ENCODE data around the gene SSTR3.
"Not testable (repeated sequence)": the region's sequence is repeated elsewhere in the genome, so short reads cannot be mapped to it uniquely, and the experiment has no call there.

Gene SSTR3

DNA sequence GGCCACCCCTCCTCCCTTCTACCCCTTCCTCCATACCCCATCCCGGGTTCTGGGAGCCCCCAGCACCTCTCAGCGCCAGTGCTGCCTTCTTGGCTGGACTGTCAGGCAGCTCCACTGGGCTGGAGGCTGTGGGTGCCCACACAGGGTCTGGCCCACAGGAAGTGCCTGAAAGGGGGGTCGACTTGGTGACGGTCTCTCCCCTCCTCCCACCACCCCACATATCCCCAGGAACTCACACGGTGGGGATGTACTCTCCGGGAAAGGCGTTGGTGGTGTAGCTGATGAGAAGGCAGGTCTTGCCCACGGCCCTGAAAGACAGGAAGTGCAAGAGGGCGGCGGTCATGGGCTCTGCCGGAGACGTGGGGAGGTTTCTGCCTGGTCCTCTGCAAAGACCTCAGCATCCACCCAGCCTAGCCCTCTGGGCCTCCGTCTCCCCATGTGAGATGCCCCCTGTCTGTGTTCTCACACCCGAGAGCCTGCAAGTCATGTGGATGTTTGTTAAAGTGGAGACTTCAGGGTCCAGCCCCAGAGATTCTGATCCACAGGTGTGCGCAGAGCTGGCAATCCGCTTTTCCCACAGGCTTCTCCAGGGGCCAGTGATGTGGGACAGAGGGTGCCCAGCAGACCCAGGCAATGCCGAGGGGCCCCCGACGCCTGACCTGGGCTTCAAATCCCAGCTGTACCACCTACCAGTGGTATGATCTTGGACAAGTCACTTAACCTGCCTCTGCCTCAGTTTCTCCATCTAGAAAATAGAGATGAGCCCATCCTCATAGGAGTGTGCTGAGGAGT, 29.3 kb upstream of the SSTR3 start:
- DNase-seq = no peak

- DNase-seq = no peak
Measured at GRCh38 chr22:37240941-37241320, 28.7 kb upstream of the SSTR3 start.

DNA sequence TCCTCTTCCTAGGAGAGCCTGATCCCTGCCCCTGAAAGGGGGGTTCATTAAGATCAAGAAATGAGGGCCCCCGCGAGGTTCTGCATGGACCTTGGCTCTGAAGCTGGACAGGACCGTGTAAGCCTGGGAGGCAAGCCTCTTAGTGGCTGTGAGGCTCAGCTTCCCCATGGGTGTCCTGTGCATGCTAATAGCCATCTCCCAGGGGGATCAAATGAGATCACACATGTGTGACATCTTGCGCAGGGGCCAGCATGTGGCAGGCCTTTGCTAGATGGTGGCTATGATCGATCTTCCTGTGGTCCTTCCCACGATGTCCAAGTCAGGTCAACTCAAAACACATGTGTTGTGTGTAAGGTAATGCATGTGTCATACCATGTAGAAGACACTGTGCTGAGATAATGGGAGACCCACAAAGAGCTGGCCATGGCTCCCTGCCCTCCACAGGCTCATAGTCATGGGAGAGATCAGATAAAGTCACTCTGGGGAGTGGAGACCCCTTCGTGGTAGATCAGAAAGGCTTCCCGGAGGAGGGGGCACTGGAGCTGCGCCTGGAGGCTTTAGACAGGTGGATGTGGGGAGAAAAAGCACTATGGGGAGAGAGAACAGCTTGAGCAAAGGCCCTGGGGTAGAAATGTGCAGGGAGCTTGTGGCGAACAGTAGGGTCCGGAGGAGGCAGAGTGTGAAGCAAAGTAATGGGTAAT, 28.1 kb upstream of the SSTR3 start:
- no peak for DNase-seq

DNA sequence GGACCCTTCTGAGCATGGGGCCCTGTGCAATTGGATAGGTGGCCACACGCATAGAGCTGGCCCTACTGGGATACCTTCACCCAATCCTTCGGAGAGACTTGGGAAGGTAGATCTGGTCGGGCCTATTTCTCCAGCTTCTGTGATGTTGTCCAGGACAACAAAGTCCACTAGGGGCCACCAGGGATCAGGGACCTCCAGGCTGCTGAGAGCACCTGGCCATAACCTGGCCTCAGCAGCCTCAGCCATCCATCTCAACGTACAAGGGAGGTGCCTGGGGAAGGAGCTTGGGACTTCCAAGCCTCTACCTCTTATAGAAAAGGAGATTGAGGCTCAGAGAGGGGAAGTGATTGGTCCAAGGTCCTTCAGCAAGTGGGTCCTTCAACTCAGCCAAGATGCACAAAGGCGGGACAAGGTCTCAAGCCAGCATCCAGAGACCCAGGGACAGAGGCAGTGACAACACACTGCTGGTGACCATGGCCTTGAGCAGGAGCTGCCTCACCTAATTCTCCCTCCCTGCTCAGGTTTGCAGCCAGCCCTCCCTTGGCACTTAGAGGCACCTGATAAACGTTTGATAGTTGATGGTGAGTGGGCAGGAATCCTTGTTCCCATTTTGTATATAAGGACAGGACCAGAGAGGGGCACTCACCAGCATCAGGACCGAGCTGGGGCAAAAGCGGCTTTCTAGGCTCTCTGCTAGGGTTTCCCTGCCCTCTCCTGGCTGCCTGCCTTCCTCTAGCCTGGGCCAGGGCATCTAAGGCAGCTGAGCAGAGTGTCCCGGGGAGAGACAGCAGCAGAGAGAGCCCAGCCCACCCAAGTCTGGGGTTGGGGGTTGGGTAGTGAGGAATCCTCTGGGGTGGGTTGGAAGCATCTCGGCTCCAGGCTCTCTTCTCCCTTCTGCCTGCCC, 27.3 kb upstream of the SSTR3 start:
- DNase-seq = no peak

DNA sequence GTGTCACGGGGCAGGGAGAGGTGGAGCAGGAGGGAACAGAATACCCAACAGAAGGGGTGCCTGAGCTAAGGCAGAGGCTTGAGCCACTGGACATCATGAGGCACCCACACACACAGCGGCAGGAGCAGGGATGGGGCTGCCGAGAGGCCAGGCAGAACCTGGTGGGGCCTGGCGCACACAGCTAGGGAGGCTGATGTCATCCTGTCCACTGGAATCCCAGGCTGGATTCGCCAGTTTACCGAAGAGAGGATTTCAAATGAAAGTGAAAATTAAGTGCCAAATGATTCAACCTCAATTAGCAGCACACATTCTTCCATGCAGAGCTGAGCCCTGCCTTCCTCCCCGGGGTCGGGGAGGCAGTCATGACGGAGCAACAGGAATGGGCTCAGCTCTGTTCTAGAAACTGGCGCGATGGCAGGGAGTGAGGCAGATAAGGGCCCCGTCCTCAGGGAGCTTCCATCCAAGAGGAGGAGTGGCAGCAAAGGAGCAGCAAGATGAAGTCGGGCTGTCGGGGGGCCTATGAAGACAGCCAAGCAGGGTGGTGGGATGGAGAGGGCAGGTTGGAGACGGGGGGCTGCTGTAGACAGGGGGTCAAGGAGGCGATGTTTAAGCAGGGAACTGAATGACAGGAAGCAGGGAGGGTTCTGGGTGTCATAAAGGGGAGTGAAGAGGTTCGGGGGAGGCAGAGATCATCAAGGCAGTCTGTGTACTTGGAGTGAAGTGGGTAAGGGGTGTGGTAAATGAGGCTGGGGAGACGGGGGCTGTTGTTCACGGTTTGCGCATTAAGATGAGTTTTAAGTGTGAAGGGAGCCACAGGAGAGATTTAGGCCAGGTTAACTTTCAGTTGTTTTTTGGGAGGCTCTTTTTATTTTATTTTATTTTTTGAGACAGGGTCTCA, 25.3 kb upstream of the SSTR3 start:
- DNase-seq = no peak

GRCh38 chr22:37235897-37236607, 23.8 kb upstream of the SSTR3 start:
- no peak for DNase-seq

DNA sequence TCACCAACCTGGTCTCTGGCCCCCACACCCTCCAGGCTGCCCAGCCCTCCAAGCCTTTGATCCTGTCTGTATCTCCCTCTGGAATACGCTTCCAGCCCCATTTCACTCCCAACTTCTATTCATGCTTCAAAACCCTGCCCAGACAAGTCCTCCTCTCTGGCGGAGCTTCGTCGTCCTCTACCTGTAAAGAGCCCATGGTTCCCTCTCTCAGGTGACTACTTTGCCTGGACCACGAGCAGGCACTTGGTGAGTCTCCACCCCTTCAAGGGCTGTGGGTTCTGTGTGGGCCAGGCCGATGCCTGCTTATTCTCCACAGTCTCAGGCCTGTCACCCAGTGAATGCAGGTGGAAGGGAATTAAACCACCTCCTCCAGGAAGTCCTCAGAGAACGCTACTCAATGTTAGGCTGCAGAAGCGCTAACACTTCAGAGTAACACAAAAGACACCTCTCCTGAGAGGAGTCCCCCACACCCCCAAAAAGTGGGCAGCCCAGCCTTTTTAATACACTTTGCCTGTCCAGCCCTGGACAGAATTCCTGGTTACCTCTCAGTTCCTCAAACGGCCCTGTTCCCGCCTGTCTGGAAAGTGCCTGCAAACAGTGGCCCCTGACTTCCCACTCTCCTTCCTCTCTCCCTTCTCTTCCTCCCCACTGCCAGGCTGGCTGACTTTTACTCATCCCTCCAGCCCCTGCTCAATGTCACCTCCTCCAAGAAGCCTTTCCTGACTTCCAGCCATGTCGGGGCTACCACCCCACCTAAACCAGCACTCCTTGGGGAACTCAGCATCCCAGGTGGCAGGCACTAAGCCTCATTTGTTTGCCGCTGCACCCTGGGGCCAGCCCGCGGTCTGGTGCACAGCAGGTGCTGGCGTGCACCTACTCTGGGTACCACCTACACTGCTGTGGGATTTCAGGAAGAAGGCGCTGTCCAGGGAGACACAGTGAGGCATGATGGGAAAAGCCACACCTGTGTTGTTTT, 22.7 kb upstream of the SSTR3 start:
- DNase-seq = no peak

DNA sequence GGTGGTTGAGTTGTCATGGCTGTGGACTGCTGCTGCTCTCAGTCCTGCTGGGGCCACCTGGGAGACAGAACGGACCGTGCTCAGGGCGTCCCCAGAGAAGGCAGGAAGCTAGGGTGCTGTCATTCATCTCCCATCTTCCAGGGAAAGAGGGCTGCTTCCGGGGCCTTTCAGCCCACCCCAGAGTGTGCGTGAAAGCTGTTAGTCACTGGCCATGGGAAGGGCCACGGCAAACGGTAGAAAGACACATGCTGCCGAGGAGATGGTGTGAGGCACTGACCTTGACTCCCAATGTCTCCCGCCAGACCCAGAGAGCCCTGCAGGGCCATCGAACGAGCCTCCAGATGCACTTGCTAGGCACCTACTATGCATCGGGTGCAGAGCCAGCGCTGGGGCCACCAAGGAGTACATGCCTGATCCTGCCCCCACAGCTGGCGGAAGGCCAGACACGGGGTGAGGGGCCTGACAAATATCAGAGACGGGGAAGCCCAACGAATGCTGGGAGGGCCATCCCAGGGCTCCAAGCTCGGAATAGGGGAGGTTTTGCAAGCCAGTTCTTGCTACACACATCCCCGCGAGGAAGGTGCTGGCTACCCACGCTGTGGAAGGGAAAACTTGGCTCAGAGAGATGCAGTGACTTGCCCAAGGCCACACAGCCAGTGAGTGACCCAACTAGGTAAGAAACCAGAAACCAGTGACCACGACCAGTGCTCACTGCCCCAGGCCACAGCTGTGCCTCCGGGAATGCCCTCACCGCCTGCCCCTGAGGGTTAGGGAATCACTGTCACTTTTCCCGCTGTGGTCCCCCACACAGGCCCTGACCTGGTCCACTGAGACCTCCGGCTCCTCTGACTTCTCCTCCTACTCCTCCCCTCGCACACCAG, 21.7 kb upstream of the SSTR3 start:
- no peak for DNase-seq

- DNase-seq = not testable (repeated sequence)
Measured at GRCh38 chr22:37233371-37233750, 21.1 kb upstream of the SSTR3 start.

DNA sequence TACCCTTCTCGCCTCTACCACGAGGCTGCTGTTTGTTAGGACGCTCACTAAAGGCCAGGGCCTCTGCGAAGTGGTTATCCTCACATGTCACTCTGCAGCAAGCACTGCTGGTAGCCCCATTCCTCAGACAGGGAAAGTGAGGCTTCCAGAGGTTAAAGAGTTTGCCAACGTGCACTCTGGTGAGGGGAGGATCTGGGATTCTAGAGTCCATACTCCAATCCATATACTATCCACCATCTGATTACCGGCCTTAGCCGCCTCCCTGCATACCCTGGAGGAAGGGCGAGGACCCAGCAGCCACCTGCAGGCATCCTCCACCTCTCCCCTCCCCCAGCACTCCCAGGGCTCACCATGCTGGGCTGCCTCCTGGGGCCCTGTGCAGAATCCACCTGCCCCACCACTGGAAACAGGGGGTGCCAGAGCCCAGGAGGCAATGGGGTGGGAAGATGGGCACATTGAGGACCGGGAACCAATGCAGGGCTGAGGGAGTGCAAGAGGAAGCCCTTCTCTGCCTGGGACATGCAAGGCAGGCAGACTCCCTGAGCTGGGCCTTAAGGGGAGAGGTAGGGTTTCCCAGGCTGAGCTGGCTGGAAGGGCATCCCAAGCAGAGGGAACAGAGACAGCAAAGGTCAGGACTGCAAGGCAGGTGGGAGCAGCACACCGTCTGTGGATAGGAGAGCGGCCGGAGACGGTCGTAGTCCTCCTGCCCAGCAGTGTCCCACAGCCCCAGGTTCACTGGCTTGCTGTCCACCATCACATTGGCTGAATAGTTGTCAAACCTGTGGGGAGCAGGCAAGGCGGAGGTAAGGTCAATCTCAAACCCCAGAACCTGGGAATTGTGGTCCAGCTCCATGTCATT, 20.1 kb upstream of the SSTR3 start:
- no peak for DNase-seq

DNA sequence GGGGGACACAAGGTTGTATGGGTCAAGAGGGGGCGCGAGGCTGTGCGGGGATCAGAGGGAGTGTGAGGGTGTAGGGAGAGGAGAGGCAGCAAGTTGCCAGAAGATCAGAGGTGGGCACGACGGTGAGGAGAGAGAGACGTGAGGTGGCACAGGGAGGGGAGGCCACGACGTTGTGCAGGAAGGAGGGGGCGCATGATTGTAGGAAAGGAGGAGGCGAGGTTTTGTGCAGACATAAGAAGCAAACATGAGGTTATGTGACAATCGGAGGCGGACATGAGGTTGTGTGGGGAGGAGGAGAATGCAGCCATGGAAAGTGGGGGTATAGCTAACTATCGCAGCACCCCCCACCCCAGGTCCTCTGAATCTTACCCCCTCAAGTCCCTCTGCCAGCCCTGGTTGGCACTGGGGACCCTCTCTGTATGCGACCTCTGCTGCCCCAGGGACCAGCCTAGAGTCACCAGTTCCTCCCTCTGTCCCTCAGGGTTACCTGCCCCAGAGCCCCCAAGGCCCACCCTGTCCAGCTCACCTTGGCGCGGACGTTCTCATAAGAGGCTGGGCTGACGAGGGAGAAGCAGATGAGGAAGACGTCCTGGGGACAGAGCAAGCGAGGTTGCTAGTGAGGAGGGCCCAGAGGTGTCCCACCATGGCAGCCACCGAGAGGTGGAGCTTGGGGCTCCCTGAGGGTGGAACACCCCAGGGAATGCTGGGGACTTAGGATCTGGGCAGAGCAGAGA, 19.3 kb upstream of the SSTR3 start:
- DNase-seq = no peak

DNA sequence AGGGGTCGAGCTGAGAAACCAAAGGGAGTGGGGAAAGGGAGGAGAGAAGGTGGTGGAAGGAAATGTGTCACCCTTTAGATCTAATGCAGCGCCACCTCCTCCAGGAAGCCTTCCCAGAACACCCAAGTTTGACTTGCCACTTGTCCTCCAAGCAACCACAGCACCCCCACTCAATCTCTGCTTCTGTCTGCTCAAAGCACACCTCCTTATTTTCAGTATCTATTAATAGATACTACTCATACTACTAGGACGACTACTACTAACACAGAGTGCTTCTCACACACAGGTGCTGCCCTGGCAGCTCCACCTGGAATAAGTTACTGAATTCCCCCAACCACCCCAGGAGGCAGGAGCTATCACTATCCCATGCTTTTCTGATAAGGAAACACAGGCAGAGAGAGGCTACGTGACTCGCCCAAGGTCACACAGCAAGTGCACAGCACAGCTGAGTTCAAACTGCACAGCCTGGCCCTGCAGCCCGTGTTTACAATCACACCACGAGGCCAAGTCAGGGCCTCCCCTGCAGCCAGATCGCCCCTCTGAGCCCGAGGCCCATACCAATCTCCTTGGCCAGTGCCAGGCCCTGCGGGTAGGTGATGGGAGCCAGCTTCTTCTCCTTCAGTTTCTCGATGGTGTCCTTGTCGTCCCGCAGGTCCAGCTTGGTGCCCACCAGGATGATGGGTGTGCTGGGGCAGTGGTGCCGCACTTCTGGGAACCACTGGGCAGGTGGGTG, 18.6 kb upstream of the SSTR3 start:
- no peak for DNase-seq

- DNase-seq = peak; percentile 58
Measured at GRCh38 chr22:37229805-37230672, 17.8 kb upstream of the SSTR3 start.

DNA sequence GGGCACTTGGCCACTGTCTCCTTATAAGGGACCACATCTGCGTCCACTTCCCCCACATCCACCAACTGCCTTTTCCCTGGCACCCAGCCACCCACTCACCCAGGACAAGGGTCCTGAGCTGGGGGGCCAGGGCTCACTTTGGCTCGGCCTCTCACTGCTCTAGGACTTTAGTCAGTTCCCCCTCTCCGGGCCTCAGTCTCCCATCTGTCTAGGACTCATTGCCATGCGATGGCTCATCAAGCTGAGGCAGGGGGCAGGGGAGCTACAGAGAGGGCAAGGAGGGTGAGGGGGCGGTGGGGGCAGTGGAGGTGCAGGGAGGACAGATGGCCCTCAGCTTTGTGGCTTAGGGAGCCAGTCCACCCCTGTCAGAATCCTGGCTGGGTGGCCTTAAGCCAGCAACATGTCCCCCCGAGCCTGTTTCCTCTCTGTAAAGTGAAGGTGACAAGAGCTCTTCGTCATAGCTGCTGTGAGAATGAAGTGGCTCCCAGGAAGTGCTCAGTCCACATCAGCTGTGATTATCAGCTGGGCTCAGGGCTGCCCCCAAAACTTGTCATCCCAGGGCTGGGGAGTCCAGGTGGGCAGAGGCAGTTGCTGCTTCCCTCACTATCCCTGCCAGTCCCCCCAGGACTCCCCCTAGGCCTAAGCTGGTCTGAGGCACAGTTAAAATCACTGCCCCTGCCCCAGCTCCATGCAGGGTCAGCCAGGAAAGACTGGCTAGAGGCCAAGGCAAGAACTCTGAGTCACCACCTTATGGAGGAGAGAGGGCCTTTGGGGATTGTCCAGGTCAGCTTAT, 16.9 kb upstream of the SSTR3 start:
- no peak for DNase-seq
